H1 (cell line): ENCODE data around the gene ADD3. TPM values are rescaled to one million over a fixed set of nuclear protein-coding genes. Genes with fewer than 3 reads are reported as not detected.

ENCODE experiments used
- CEBPB ChIP-seq: IDR thresholded peaks from 2 replicates; pipeline ENCODE4 v1.6.1; 2012; ENCODE audit warnings: low read depth, low read length
- NANOG ChIP-seq: IDR thresholded peaks from 2 replicates; pipeline ENCODE4 v1.6.1; 2011; ENCODE audit warnings: low read length, low read depth, mild to moderate bottlenecking, inconsistent platforms; ENCODE audit not compliant: insufficient read depth, poor library complexity, severe bottlenecking
- POLR2A ChIP-seq, 2 experiments: IDR thresholded peaks; 1 replicate in 1 of 2; 2 replicates in 1 of 2; pipeline ENCODE4 v1.6.1; 2011; ENCODE audit warnings: low read depth in 2 of 2, low read length in 2 of 2, mild to moderate bottlenecking in 2 of 2; ENCODE audit errors: control extremely low read depth in 1 of 2
- SIN3A ChIP-seq, 2 experiments: IDR thresholded peaks in 1 of 2; conservative IDR thresholded peaks in 1 of 2; 2 replicates each; pipeline ENCODE4 v1.6.1; 2011 to 2012; ENCODE audit warnings: low read length in 2 of 2, improper control_type of control experiment in 1 of 2, low read depth in 1 of 2, mild to moderate bottlenecking in 1 of 2
- polyA plus RNA-seq, 7 experiments: library from polyadenylated mRNA; depleted of rRNA in 3 of 7; stranded (reverse) in 5 of 7; unstranded in 2 of 7; fragments of >200 nt in 5 of 7; fragments of 200-250 nt in 2 of 7; gene quantifications; 1 replicate in 5 of 7; 2 replicates in 1 of 7; 4 replicates in 1 of 7; pipeline versions ENCODE4 v1.2.1 to v1.2.3, GENCODE V29; 2011 to 2013; ENCODE audit warnings: missing spikeins in 2 of 7, mixed read lengths in 2 of 7
- total RNA-seq: library from RNA; stranded (reverse); fragmentation: NEBNext Ultra II Directional; extraction: Animal tissue kit (Norgen Biotek cat#: 25700); gene quantifications from 2 replicates; pipeline ENCODE4 v1.2.1, GENCODE V29; 2021

The ADD3 gene
- total and polyA plus RNA-seq, 2 of the 8 experiments (the other 6 are each of a cell fraction or from before 2014, with no cell fraction given), result 44.7 to 85.6 TPM

- TF ChIP-seq CEBPB, result no peak
- no peak for TF ChIP-seq SIN3A (conservative IDR thresholded peaks at IDR 0.05 in 1 of 2, IDR thresholded peaks at IDR 0.05 in 1 of 2; ENCODE audit: low read depth in 1 of 2, low read length in 2 of 2)
- TF ChIP-seq NANOG, result no peak
- no peak for TF ChIP-seq POLR2A (IDR thresholded peaks at IDR 0.05; ENCODE audit: control extremely low read depth in 1 of 2, low read depth in 2 of 2, low read length in 2 of 2)
Measured at GRCh38 chr10:110040108-110040507, 32.3 kb downstream of the ADD3 start (continued).
